ENCODE data around the gene FBP2.
"Not testable (repeated sequence)": the region's sequence is repeated elsewhere in the genome, so short reads cannot be mapped to it uniquely, and the experiment has no call there.

The FBP2 gene

DNA sequence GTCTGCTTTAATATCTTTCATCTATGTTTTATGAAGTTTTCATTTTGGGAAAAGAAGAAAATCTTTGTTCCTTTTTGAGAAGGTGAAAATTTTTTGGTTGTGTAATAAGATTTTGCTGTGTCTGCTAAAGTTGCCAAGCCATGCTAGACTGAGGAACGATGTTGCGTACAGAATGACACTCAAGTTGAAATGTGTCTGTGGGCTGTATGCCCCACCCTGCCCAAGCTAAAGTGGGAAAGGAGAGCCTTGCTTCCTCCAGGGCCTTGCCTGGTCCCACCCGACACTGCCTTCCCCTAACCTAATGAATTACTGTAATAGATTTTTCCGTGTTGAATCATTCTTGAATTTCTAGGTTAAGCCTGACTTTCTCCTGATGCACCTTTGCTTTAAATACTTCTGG is 36.2 kb downstream of the FBP2 start:
- no peak for DNase-seq

DNA sequence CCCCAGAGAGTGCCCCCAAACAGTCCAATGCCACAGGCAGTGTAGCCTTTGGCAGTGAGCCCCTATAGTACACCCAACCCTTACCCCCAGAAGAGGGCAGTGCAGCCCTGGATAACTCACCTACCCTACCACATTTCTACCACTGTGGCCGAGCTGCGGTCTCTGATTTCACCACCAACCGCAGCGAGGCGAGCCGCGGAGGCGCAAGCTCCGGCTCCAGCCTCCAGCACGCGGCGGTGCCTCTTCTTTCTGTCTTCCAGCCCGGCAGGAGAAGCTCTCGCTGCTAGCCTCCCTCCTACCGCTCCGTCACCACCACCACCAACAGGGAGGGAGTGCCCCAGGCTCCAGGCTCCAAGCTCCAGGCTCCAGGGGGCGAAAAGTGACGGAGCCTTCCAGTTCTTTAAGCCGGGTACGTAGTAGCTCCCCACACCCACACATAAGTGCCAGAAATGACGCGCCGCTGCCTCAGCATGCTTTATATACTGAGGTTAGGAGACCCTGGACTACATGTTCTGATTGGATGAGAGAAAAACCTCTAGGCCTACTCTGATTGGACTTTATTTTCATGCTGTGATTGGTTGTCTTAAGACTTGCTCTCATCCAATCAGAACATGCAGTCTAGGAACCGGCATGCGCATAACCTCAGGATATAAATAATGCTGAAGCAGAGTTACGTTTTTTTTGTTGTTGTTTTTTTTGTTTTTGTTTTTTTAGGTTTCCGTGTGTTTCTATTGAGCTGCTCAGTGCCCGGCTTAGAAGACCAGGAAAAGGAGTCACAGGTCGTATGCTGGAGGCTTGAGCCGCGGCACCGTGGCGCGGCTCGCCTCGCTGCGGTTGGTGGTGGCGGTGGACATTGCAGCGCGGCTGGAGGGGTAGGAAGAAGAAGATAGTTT is 38.9 kb downstream of the FBP2 start, which contains the start of gene PCAT7:
Gene PCAT7, plus strand, starts transcription at position 645 of the 893 bp plus-strand sequence.
- peak; percentile 64 for DNase-seq

DNA sequence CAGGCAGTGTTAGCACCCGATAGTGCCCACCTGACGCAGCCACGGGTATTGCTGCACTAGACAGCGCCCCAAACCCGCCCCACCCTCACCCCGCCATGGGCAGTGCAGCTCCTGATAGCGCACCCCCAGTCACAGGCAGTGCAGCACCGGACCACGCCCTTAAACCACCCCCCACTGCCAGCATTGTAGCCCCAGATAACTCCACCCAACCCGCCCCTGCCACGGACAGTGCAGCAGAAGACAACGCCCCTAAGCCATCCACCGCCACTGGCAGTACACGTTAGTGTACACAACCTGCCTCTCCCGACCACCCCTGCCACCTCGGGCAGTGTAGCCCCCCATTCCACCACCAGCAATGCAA is 39.6 kb downstream of the FBP2 start:
- no peak for DNase-seq

DNA sequence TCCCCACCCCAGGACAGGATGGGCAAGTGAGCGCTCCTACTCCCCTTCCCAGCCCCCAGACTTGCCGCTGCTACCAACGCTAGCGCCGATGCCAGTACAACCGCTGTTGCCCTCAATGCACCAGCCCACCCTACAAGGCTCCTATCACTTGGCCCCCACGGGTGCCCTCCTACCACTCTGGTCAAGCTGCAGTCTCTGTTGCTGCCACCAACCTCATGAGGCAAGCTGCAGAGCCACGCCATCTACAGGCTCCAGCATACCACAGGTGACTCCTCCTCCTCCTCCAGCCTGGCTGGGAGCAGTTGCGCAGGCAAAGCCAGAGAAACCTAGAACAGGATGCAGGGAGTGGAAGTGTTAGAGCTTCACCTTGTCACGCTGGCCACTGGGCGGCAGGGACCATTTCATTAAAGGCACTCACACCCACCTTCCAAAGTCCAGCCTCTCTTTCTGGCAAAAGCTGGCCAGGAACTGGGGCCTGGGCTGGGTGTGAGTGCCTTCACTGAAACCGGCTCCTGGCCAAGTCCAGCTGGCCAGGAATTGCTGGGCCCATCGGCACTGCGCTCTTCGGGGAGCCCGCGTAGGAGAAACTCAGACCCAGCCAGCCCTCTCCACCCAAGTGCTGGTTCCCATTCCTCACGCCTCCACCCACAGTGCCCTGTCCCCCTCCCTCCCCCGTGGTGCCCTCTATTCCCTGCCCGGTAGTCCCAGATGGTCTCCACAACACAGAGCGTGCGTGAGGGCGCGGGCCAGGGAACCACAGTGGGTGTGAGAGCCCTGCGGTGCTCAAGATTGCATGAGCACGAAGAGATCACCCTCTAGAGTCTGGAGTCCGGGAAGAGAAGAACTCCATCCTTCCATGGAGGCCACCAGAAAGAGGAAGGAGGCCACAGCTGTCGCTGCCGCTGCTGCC is 40.3 kb downstream of the FBP2 start:
- DNase-seq = no peak

DNA sequence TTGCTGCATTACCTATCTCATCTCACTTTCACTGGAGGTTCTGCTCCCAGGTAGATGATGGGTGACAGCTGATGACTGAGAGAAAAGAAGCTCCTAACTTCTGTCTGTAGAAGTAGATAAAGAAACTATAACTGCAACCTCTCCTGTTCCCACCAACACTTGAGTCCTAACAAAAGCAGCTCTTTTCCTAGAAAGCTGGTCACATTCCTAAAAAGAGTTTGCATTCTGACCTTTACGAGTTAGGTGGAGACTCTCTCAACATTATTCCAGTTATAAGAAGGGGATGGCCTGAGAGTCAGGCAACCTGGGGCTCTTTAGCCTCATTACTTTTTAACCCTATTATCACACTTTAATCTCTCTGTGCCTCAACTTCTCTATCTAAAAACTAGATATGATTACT is 47.7 kb downstream of the FBP2 start:
- DNase-seq = no peak

DNA sequence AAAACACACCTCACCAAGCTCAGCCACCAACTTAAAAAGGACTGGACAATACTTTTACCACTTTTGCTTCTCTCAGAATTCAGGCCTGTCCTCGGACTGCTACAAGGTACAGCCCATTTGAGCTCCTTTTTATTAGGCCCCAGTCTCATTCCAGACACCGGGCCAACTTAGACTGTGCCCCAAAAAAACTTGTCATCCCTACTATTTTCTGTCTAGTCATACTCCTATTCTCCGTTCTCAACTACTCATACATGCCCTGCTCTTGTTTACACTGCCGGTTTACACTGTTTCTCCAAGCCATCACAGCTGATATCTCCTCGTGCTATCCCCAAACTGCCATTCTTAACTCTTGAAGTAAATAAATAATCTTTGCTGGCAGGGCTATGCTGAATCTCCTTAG is 49.3 kb downstream of the FBP2 start:
- not testable (repeated sequence) for DNase-seq

DNA sequence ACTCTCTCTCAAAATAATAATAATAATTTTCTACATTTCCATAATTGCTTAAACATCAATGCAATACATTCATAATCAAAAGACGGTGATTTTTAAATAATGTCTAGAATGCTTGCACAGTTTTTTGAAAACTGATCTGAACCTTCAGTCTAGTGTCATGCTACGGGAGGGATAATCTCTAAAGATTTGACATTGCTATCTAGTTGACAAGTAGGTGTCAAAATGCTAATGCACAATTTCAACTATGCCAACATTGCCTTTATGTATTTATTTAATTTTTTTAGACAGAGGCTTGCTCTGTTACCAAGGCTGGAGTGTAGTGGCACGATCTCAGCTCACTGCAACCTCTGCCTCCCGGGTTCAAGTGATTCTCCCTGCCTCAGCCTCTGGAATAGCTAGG is 54.7 kb downstream of the FBP2 start:
- no peak for DNase-seq

DNA sequence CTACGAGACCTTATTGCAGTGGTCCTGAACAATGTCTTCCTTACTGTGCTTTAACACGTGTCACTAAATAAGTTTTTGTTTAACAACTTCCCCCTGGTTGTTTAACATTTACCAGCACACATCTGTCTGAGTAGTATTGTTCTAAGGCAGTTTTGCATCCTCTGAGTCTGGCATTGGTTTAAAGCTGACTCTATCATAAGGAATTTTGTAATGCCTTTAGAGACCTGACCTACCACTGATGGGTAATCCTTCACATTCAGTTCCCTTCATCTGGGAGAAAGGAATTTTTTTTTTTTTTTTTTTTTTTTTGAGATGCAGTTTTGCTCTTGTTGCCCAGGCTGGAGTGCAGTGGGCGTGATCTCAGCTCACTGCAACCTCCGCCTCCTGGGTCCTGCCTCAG is 58.7 kb downstream of the FBP2 start:
- no peak for DNase-seq

DNA sequence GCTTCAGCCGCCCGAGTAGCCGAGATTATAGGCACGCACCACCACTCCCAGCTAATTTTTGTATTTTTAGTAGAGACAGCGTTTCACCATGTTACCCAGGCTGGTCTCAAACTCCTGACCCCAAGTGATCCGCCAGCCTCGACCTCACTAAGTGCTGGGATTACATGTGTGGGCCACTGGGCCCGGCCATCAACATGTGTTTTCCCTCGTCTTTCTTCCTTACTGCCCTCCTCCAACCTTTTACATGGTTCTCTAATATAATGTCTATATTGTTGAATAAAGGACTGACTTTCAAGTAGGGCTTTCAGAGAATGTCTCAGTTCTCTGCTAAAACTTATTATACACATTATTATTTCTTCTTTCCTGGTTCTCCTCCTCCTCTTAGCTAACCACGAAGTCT is 60.0 kb downstream of the FBP2 start:
- DNase-seq = no peak

DNA sequence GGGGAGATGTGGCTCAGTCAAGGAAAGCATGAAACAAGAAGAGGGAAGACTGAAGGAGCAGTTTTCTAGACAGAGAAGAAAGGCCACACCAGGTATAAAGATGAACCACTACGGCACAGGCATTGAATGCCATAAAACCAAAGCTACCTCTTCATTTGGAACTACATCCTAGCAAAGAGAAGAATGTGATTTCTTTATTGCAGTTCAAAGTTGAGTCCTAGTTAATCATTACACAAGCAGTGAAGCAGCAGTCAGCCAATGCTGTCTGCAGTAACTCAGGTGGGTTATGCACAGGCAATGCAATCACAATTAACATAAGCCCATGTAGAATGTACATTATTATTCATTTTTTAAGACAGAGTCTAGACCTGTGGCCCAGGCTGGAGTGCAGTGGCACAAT is 60.5 kb downstream of the FBP2 start:
- DNase-seq = no peak

DNA sequence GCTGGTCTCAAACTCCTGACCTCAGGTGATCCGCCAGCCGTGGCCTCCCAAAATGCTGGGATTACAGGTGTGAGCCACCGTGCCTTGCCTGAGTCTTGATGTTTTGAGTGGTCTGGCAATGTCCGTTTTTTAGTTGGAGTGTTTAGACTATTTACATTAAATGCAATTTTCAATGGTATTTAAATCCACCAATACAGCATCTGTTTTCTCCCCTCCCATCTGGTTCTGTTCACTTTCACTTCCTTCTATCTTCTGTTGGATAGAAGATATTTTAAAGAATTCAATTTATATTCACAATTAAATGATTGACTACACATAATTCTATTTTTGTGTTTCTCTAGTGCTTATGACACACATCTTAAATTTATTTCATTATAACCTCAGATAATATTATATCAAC is 64.7 kb downstream of the FBP2 start:
- no peak for DNase-seq

DNA sequence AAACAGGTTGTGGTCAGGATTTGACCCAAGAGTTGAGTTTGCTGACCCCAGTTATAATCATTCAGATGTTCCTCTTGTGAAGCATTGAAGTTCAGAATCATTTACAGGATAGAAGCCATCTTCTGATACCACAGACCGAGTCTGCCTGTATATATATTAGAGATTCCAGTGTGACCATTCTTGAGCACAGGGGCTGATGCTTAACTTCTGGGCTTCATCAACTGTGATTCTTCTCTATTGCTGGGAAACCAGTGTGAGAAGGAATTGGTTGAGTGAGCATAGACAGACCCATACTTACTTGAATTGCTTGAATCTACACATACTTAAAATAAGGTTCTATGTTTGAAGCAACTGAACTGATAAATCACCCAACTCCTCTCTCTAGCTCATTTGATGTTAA is 66.7 kb downstream of the FBP2 start:
- no peak for DNase-seq

DNA sequence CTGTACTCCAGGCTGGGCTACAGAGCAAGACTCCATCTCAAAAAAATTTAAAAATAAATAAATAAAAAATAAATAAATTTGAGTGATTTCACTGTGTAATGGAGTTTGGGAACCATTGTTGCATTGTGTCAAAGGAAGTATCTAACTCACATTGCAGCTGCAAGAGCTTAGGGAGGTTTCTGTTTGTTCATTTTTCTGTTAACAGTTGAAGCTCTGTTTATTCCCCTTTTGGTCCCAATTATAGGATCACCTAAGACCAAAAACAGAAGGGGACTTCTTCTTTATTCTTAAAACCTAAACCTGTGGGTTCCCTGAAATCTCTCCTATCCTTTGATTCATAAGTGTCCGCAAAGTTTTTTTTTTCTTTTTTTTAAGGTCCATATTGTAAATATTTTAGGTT is 67.4 kb downstream of the FBP2 start:
- no peak for DNase-seq

DNA sequence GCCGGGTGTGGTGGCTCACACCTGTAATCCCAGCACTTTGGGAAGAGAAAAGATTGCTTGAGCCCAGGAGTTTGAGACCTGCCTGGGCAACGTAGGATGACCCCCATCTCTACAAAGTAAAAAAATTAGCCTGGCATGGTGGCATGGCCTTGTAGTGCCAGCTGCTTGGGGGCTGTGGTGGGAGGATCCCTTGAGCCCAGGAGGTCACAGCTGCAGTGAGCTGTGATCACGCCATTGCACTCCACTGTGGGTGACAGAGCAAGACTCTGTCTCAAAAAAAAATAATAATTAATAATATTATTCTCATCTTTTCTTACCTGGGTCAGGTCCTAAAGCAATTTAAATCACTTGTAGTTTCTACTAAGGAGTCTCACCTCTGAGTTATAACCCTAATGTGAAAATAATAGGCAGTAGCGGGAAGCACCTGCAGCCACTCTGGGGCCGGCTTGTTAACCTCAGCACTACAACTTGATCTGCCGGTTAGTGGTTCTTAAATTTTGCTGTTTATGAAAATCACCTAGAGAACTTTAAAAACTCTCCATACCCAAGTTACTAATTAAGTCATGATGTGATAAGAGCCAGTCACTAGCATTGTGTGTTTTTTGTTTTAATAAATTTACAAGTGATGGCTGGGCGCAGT is 68.1 kb downstream of the FBP2 start:
- no peak for DNase-seq

DNA sequence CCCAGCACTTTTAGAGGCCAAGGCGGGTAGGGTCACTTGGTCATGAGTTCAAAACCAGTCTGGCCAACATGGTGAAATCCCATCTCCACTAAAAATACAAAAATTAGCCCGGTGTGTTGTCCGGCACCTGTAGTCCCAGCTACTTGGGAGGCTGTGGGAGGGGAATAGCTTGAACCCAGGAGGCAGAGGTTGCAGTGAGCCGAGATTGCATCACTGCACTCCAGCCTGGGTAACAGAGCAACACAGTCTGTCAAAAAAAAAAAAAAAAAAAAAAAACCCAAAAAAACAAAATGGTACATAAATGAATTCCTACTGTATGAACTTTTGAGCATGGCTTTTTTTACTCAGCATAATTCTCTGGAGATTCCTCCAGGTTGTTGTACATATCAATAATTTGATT is 76.4 kb downstream of the FBP2 start:
- no peak for DNase-seq

DNA sequence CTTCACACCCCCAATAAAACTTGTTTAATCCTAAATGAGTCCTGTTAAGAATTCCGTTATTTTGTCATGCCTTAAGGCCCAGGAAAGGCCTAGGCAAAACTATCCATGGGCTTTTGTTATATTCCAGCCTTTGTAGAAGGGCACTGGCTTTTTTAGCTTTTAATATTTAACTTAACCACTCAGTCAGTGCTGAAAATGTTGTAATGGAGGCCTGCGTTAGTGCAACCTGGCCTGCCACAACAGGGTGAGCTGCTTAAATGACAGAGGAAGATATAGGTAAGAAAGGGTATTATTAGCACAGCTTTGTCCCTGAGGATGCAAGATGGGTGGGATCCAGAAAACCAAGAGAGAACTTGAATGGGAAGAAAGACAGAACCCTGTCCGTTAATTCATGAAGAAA is 78.9 kb downstream of the FBP2 start:
- no peak for DNase-seq

DNA sequence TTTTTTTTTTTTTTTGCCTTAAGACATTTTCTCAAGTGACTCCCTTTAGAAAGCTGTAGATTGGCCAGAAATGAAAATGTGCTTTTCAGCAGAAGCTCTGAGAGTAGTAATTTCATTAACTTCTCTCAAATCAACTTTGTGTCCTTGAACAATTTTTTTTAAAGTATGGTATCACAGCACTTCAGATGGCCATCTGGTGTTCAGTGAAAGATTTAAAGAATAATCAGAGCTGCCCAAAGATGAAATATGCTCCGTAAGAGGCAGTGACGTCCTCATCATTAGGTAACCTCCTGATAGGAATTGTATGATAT is 81.7 kb downstream of the FBP2 start:
- DNase-seq = no peak

DNA sequence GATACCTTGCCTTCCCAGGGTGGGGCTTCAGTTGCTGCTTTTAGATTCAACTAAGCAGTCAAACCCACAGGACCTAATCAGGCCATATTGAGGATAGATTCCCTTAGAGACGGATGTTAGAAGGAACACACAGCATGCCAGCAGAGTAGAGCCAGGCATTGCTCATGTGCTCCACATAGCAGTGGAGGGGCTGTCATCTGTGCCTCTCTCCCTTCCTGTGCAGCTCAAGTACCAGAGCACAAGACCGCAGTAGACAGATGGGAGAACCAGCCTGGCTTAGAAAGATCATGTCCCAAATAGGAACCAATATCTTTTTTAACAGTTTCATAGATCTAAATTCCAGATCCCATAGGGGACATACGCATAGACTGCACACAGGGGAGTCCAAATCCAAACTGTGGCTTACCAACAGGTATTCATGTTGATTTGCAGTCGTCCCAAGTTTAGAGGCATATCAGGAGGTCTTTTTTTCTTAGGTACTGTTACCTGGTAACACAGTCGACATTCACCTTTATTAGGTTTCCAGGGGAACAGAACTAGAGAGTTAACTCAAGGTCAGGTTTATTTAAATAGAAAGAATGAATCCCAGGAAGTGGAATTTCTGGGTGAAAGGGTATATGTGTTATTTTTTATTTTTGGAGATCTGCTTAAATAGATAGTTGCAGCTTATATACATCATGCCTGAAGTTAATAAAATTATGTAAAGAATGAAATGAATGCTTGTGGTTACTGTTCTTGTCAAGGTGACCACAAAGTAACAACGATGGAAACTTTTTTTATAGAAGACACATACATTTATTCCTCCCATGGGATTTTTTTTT is 82.3 kb downstream of the FBP2 start:
- DNase-seq = no peak

All from KG1 (cell line).